Lower leg skin (tissue), 4 donors: ENCODE measurements around the gene NUAK1. TPM values are rescaled to one million over a fixed set of nuclear protein-coding genes. Genes with fewer than 3 reads are reported as not detected.

Source experiments
- DNase-seq, 2 donors: peaks; one replicate each; pipeline ENCODE4 v3.0.0-alpha.2; 2019; ENCODE audit warnings: low spot score in 2 of 2
- H3K4me3 ChIP-seq: fragments of 200-600 bp; sonication (generic); 2 replicates; pipeline ENCODE4 v1.5.1; 2017; ENCODE audit warnings: mild to moderate bottlenecking, low read depth; ENCODE audit not compliant: poor library complexity, severe bottlenecking
- POLR2A ChIP-seq, 2 donors: fragments of 450-650 bp; IDR thresholded peaks; one replicate each; pipeline ENCODE4 v1.6.1; 2016 to 2017; ENCODE audit warnings: antibody characterized with exemption in 2 of 2, mild to moderate bottlenecking in 1 of 2, moderate library complexity in 1 of 2
- WGBS, 2 donors: methylation state at CpG; one replicate each; pipeline ENCODE4 v1.1.5; 2018; 5-methylcytosine and 5-hydroxymethylcytosine counted together
- intact Hi-C: fragments of 100-400 bp; cut with DNase I; formaldehyde crosslinking; loops from one replicate; pipeline ENCODE4 v1.15.0; 2023; ENCODE audit warnings: low total_unique reads
- total RNA-seq, 4 donors: library from RNA; depleted of rRNA; stranded (reverse); fragments of >200 nt; gene quantifications; one replicate each; pipeline ENCODE4 v1.1.0, GENCODE V29; 2016
- TF ChIP-seq, protein P1 (sequence below), 3 donors: fragments of 450-650 bp; IDR thresholded peaks; one replicate each; pipeline ENCODE4 v1.5.1; 2016; ENCODE audit warnings: antibody characterized with exemption in 3 of 3, mild to moderate bottlenecking in 3 of 3, moderate library complexity in 2 of 3

NUAK1 gene
- total RNA-seq, 4 donors from 2014 or later = 23.9 to 66.1 (median 42.3) TPM

DNA sequence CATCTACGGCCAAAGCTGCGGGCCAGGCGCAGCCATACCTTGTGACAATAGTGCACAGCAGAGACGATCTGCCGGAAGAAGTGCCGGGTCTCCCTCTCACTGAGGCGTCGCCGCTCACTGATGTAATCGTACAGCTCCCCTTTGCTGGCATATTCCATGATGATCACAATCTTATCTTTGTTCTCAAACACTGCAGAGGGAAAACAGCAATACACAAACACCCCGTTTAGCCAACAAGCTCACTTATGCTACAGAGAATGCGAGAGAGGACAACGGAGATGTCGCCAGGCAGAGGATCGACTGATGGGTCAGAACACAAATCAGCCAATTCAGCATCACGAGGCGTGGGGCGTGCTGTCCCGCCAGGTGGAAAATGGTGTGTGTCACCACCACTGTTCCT is 52.1 kb downstream of the NUAK1 start:
- no peak for DNase-seq
- 91 to 93% methylated on average over 19 of the region's 19 CpGs for WGBS, 2 donors
- TF ChIP-seq, protein P1, sequence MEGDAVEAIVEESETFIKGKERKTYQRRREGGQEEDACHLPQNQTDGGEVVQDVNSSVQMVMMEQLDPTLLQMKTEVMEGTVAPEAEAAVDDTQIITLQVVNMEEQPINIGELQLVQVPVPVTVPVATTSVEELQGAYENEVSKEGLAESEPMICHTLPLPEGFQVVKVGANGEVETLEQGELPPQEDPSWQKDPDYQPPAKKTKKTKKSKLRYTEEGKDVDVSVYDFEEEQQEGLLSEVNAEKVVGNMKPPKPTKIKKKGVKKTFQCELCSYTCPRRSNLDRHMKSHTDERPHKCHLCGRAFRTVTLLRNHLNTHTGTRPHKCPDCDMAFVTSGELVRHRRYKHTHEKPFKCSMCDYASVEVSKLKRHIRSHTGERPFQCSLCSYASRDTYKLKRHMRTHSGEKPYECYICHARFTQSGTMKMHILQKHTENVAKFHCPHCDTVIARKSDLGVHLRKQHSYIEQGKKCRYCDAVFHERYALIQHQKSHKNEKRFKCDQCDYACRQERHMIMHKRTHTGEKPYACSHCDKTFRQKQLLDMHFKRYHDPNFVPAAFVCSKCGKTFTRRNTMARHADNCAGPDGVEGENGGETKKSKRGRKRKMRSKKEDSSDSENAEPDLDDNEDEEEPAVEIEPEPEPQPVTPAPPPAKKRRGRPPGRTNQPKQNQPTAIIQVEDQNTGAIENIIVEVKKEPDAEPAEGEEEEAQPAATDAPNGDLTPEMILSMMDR (IDR thresholded peaks at IDR 0.05) = no peak
- TF ChIP-seq POLR2A (IDR thresholded peaks at IDR 0.05) = no peak
- intact Hi-C loops = no loop called here
- no peak overlapping the region for H3K4me3 ChIP-seq

DNA sequence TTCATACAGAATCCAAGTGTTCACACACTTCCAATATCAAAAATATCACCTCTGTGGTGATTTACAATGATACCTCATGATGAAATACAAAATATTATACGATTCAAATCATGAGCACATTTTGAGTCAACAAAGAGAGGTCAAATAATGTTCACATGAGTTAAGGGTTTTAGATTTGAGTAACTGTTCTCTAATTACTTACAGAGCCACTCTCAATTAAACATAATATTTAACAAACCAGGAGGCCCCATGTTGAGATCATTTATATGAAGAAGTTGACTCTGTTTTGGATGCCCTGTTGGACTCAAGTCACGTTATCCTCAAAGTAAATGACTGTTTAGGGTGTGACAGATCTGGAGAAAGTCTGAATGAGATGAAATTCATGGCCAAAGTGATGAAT is 53.5 kb downstream of the NUAK1 start:
- no peak overlapping the region for H3K4me3 ChIP-seq
- intact Hi-C loops = no loop called here
- no peak for DNase-seq
- WGBS, 2 donors = 51 to 61% methylated on average over 2 of the region's 2 CpGs
- TF ChIP-seq, protein P1 (IDR thresholded peaks at IDR 0.05) = no peak
- TF ChIP-seq POLR2A (IDR thresholded peaks at IDR 0.05) = no peak

DNA sequence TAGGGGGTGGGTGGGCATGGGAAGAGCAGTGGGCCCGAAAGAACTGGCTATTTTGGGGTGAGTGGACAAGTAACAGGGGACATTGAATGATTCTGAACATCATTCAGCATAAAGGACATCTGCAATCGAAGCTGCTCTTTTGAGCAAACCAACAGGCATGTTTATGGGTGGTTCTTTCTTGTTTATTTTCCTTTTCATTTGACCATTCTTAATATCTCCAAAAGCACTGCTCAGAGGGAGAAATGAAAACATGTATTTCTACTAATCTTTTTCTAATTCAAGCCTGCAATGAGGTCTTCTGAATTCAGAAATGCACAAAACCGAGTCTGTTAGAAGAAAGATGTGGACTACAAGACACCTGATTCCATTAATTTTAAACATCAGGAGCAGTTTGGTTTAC is 54.0 kb downstream of the NUAK1 start:
- TF ChIP-seq, protein P1 (IDR thresholded peaks at IDR 0.05) = no peak
- no peak for TF ChIP-seq POLR2A (IDR thresholded peaks at IDR 0.05)
- intact Hi-C loops = no loop called here
- 62 to 68% methylated on average over 3 of the region's 3 CpGs for WGBS, 2 donors
- no peak overlapping the region for H3K4me3 ChIP-seq
- no peak for DNase-seq

DNA sequence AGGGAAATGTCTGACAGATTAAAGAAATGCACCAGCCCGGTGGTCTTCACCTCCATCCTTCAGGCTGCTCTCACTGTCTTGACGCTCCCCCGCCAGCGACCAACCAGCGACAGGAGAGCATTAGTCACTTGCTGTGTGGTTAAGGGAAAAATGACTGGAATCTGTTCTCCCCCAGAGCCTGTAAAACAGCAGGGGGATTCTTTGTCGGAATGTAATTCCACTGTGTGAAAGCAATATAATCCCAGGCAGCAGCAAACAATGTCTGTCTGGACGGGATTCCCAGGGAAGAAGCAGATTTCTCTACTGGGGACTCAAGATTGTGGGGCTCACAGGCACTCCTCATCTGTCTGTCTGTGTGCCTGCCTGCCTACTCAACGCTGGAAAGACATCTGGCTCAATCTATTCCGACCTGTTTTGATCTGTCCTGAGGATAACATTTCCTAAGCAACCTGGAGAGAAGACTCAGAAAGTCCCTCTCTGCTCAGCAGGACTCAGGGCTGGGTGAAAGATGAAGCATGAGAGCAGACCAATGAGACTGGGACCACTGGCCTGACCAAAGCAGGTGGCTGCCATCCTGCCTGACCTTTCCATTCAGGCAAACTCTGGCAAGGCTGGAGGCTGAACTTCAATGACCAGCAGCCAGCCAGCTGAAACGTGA is 54.6 kb downstream of the NUAK1 start:
- intact Hi-C loops = no loop called here
- H3K4me3 ChIP-seq = no peak overlapping the region
- WGBS, 2 donors = 67 to 69% methylated on average over 10 of the region's 10 CpGs
- DNase-seq = no peak
- no peak for TF ChIP-seq POLR2A (IDR thresholded peaks at IDR 0.05)
- TF ChIP-seq, protein P1 (IDR thresholded peaks at IDR 0.05) = no peak

DNA sequence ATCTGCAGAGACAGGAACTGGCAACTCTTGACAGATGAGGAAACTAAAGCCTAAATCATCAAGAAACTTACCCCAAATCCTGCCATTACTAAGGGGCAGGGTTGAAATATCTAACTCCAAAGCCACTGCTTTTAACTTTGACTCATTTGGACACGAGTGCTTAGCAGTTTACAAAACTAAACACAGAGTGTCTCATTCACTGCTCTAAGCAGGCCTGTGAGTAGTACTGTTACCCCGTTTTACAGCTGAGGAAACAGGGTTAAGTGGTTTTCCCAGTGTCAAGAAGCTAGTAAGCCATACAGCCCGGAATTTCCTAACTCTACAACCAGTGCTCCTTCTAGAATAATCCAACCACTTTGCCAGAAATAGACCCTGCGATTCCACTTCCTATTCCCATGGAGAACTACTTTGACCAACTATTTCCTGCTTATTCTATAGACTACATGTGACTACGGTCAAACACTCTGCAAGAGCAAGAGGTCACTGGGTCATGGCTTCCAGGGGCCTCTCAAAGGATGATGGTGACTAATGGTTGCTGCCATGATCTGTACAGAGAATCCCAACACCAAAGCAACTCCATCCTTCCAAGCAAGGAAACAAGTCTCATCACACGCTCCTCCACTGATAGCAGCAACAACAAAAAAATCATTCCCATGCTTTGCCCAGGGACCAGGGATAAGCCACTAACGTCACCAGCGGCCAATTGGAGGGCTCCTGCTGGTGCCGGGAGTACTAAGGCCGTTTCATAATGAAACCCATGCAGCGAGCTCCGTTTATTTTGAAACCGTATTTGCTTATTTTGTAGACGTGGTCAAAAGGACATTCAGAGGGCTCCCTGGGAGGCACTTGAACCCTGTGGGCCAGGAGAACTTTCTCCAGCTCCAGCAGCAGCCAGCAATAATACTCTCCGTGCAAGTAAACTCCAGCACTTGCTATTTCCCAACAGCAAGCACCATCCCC is 56.3 kb downstream of the NUAK1 start:
- intact Hi-C loops = no loop called here
- no peak for DNase-seq
- no peak overlapping the region for H3K4me3 ChIP-seq
- WGBS, 2 donors = 89 to 93% methylated on average over 15 of the region's 15 CpGs
- no peak for TF ChIP-seq POLR2A (IDR thresholded peaks at IDR 0.05)
- TF ChIP-seq, protein P1 (IDR thresholded peaks at IDR 0.05) = no peak
